ENCODE results near the gene SLC9A7.

GRCh38 chrX:46587753-46588171, 171.2 kb downstream of the SLC9A7 start:
- TF ChIP-seq NPAS2 (CRISPR knock-in tag; IDR thresholded peaks at IDR 0.05; ENCODE audit: borderline replicate concordance) (no peak), TAF1 (CRISPR knock-in tag; IDR thresholded peaks at IDR 0.05) (no peak), POLR2A (IDR thresholded peaks at IDR 0.05; ENCODE audit: insufficient read depth in 1 of 2, low read depth in 2 of 2, low read length in 2 of 2) (no peak), ZBTB34 (CRISPR knock-in tag; IDR thresholded peaks at IDR 0.05) (no peak)
- TF ChIP-seq, protein P1, sequence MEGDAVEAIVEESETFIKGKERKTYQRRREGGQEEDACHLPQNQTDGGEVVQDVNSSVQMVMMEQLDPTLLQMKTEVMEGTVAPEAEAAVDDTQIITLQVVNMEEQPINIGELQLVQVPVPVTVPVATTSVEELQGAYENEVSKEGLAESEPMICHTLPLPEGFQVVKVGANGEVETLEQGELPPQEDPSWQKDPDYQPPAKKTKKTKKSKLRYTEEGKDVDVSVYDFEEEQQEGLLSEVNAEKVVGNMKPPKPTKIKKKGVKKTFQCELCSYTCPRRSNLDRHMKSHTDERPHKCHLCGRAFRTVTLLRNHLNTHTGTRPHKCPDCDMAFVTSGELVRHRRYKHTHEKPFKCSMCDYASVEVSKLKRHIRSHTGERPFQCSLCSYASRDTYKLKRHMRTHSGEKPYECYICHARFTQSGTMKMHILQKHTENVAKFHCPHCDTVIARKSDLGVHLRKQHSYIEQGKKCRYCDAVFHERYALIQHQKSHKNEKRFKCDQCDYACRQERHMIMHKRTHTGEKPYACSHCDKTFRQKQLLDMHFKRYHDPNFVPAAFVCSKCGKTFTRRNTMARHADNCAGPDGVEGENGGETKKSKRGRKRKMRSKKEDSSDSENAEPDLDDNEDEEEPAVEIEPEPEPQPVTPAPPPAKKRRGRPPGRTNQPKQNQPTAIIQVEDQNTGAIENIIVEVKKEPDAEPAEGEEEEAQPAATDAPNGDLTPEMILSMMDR (CRISPR knock-in tag; IDR thresholded peaks at IDR 0.05), result no peak

All from HepG2 (cell line).